Osteoblast (primary cell): ENCODE results near the gene TUBA4B. TPM values are rescaled to one million over a fixed set of nuclear protein-coding genes. Genes with fewer than 3 reads are reported as not detected.

Experiments used
- DNase-seq: peaks from one replicate; pipeline ENCODE4 v3.0.0; 2011; ENCODE audit warnings: low spot score, mixed read lengths; ENCODE audit not compliant: insufficient read length; ENCODE audit errors: missing footprints
- H2AFZ ChIP-seq: 2 replicates; pipeline ENCODE4 v1.6.0; 2011; ENCODE audit warnings: mild to moderate bottlenecking, low read length
- H3K27ac ChIP-seq: 2 replicates; pipeline ENCODE4 v1.5.1; 2011; ENCODE audit warnings: mild to moderate bottlenecking, low read depth, low read length, moderate library complexity
- H3K27me3 ChIP-seq: 2 replicates; pipeline ENCODE4 v1.6.0; 2012; ENCODE audit warnings: mild to moderate bottlenecking, control low read depth, inconsistent platforms, low read length, moderate library complexity; ENCODE audit not compliant: insufficient read depth
- H3K36me3 ChIP-seq: 2 replicates; pipeline ENCODE4 v1.5.1; 2011; ENCODE audit warnings: mild to moderate bottlenecking, low read length, control low read depth, moderate library complexity; ENCODE audit not compliant: insufficient read depth
- H3K4me1 ChIP-seq: 2 replicates; pipeline ENCODE4 v1.5.1; 2011; ENCODE audit warnings: mild to moderate bottlenecking, low read length, control low read depth, moderate library complexity; ENCODE audit not compliant: insufficient read depth
- H3K4me2 ChIP-seq: 2 replicates; pipeline ENCODE4 v1.6.0; 2011; ENCODE audit warnings: mild to moderate bottlenecking, low read length; ENCODE audit not compliant: insufficient read depth
- H3K4me3 ChIP-seq: fragments of 200-600 bp; sonication (generic); 3 replicates; pipeline ENCODE4 v1.5.1; 2012; ENCODE audit warnings: mild to moderate bottlenecking, low read length, inconsistent platforms; ENCODE audit not compliant: insufficient read depth
- H3K79me2 ChIP-seq: 2 replicates; pipeline ENCODE4 v1.6.0; 2012; ENCODE audit warnings: mild to moderate bottlenecking, low read length, control low read depth, inconsistent platforms; ENCODE audit not compliant: insufficient read depth
- H3K9me3 ChIP-seq: 2 replicates; pipeline ENCODE4 v1.5.1; 2011; ENCODE audit warnings: low read depth, low read length, control low read depth
- H4K20me1 ChIP-seq: 2 replicates; pipeline ENCODE4 v1.6.0; 2012; ENCODE audit warnings: mild to moderate bottlenecking, low read length, control low read depth; ENCODE audit not compliant: insufficient read depth
- CTCF ChIP-seq: IDR thresholded peaks from 2 replicates; pipeline ENCODE4 v1.5.1; 2011; ENCODE audit warnings: mild to moderate bottlenecking, low read depth, low read length, moderate library complexity; ENCODE audit errors: extremely low read depth
- total RNA-seq: library from RNA; depleted of rRNA; stranded (reverse); fragments of >200 nt; gene quantifications from 2 replicates; pipeline ENCODE4 v1.2.3, GENCODE V29; 2012

Gene TUBA4B
- total RNA-seq, 1 donor, result not detected

GRCh38 chr2:219299372-219299760, 46.3 kb downstream of the TUBA4B start:
- H3K4me3 ChIP-seq, result no peak overlapping the region
- no peak for TF ChIP-seq CTCF
- H3K36me3 ChIP-seq, result no peaks in the 10 kb centered on the region
- H3K4me1 ChIP-seq, result peaks cover 4% of the 10 kb centered on the region
- no peak overlapping the region for H2AFZ ChIP-seq
- no peaks in the 10 kb centered on the region for H3K79me2 ChIP-seq
- H3K27ac ChIP-seq, result no peak overlapping the region
- H3K27me3 ChIP-seq, result peaks cover 43% of the 10 kb centered on the region
- no peak overlapping the region for H3K4me2 ChIP-seq
- no peaks in the 10 kb centered on the region for H3K9me3 ChIP-seq
- DNase-seq, result no peak
- no peaks in the 10 kb centered on the region for H4K20me1 ChIP-seq

- H3K4me2 ChIP-seq, result no peak overlapping the region
- no peaks in the 10 kb centered on the region for H3K79me2 ChIP-seq
- H3K36me3 ChIP-seq, result no peaks in the 10 kb centered on the region
- no peak overlapping the region for H3K4me3 ChIP-seq
- no peak for DNase-seq
- no peak overlapping the region for H3K27ac ChIP-seq
- TF ChIP-seq CTCF, result no peak
- H3K4me1 ChIP-seq, result no peaks in the 10 kb centered on the region
- H3K27me3 ChIP-seq, result peaks cover 43% of the 10 kb centered on the region
- no peak overlapping the region for H2AFZ ChIP-seq
- no peaks in the 10 kb centered on the region for H4K20me1 ChIP-seq
- H3K9me3 ChIP-seq, result no peaks in the 10 kb centered on the region
These were observed 47.0 kb downstream of the TUBA4B start for GRCh38 chr2:219300022-219300421.

GRCh38 chr2:219302412-219302968, 49.4 kb downstream of the TUBA4B start:
- Histone ChIP-seq H3K27ac (no peak overlapping the region), H3K4me2 (no peak overlapping the region), H4K20me1 (no peaks in the 10 kb centered on the region), H3K9me3 (no peaks in the 10 kb centered on the region), H3K4me3 (no peak overlapping the region), H2AFZ (no peak overlapping the region), H3K4me1 (no peaks in the 10 kb centered on the region), H3K27me3 (peaks cover 43% of the 10 kb centered on the region), H3K36me3 (no peaks in the 10 kb centered on the region), H3K79me2 (no peaks in the 10 kb centered on the region)
- TF ChIP-seq CTCF, result no peak
- DNase-seq, result no peak

- no peak for TF ChIP-seq CTCF
These were observed 51.2 kb downstream of the TUBA4B start for GRCh38 chr2:219304223-219304622.

More at GRCh38 chr2:219304223-219304622, 51.2 kb downstream of the TUBA4B start:
- Histone ChIP-seq H3K27me3 (peaks cover 46% of the 10 kb centered on the region), H3K79me2 (no peaks in the 10 kb centered on the region), H3K4me1 (no peaks in the 10 kb centered on the region), H3K36me3 (no peaks in the 10 kb centered on the region), H3K4me2 (no peak overlapping the region), H4K20me1 (no peaks in the 10 kb centered on the region), H3K9me3 (no peaks in the 10 kb centered on the region), H3K27ac (no peak overlapping the region), H2AFZ (no peak overlapping the region), H3K4me3 (no peak overlapping the region)
- no peak for DNase-seq
